ENCODE data around the gene SPATA3. TPM values are rescaled to one million over a fixed set of nuclear protein-coding genes. Genes with fewer than 3 reads are reported as not detected.

SPATA3 gene
- total RNA-seq, 1 donor from 2014 or later = not detected

DNA sequence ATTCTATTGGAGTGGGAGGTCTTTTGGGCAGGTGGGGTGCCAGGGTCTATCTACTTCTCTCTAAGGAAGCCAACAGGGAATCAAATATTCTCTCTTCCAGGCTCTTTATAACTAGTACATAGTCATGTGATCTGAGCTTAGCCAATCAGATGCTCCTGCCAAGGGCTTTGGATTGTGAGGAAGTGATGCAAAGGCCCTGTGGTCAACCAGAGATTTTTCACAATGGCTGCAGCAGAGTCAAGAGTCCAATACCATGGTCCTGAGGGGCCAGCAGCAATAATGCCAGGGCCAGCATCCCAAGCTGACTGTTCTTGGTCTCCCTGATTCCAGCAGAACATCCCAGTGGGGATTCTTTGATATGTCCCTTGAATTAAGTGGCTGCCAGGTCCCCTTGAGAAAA, 33.0 kb downstream of the SPATA3 start:
- Mint-ChIP-seq H3K4me1 (peaks cover 1% of the 10 kb centered on the region), H3K4me3 (no peak overlapping the region), H3K27me3 (peaks cover 15% of the 10 kb centered on the region), H3K27ac (no peak overlapping the region), H3K9me3 (no peaks in the 10 kb centered on the region), H3K36me3 (ENCODE audit: low read depth) (no peaks in the 10 kb centered on the region)
- intact Hi-C loops (cut with micrococcal nuclease) = no loop called here
- ATAC-seq (ENCODE audit: low read depth) (no peak), DNase-seq (no peak)
- ChIA-PET POLR2A (no interaction called here), CTCF (no interaction called here)
- TF ChIP-seq, protein P1, sequence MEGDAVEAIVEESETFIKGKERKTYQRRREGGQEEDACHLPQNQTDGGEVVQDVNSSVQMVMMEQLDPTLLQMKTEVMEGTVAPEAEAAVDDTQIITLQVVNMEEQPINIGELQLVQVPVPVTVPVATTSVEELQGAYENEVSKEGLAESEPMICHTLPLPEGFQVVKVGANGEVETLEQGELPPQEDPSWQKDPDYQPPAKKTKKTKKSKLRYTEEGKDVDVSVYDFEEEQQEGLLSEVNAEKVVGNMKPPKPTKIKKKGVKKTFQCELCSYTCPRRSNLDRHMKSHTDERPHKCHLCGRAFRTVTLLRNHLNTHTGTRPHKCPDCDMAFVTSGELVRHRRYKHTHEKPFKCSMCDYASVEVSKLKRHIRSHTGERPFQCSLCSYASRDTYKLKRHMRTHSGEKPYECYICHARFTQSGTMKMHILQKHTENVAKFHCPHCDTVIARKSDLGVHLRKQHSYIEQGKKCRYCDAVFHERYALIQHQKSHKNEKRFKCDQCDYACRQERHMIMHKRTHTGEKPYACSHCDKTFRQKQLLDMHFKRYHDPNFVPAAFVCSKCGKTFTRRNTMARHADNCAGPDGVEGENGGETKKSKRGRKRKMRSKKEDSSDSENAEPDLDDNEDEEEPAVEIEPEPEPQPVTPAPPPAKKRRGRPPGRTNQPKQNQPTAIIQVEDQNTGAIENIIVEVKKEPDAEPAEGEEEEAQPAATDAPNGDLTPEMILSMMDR (IDR thresholded peaks at IDR 0.05) = no peak

DNA sequence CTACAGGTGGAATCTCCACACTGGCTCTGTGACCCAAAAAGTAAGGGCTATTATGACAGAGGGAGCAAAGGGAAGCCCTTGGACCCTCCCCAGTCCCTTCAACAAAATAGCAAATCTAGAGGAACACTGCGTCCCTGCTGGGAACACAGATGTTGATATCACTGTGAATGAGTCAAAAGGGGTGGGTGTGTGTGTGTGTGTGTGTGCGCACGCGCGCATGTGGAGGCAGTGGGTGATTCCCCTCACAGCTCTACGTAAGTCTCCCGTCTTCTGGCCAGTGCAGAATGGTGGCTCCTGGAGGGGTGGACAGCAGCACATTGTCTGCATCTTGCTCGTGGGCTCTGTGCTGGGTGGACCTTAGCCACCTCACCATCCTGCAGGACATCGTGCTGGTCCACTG, 33.6 kb downstream of the SPATA3 start:
- peaks cover 15% of the 10 kb centered on the region for H3K27me3 Mint-ChIP-seq
- DNase-seq (no peak), ATAC-seq (ENCODE audit: low read depth) (no peak)
- no peak overlapping the region for H3K27ac Mint-ChIP-seq
- intact Hi-C loops (cut with micrococcal nuclease) = no loop called here
- ChIA-PET POLR2A (no interaction called here), CTCF (no interaction called here)
- TF ChIP-seq, protein P1 (IDR thresholded peaks at IDR 0.05) = no peak
- no peaks in the 10 kb centered on the region for H3K36me3 Mint-ChIP-seq (ENCODE audit: low read depth)
- no peaks in the 10 kb centered on the region for H3K9me3 Mint-ChIP-seq
- H3K4me3 Mint-ChIP-seq = no peak overlapping the region
- peaks cover 8% of the 10 kb centered on the region for H3K4me1 Mint-ChIP-seq

DNA sequence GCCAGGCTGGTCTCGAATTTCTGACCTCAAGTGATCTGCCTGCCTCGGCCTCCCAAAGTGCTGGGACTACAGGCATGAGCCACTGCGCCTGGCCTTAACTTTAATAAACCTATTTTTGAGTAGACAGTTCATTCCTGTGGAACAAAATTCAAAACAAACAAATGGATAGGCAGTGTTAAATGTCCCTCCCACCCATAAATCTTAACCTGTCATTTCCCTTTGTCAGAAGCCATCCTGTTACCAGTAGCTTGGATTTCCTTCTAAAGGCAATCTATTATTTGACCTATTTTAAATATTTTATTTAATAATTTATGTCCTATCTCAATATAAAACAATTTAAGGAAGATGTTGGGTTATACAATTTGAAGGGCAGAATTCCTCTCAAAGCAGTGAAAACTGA, 34.8 kb downstream of the SPATA3 start:
- Mint-ChIP-seq H3K27me3 (peaks cover 14% of the 10 kb centered on the region), H3K9me3 (no peaks in the 10 kb centered on the region), H3K4me1 (peaks cover 11% of the 10 kb centered on the region), H3K36me3 (ENCODE audit: low read depth) (no peaks in the 10 kb centered on the region), H3K4me3 (no peak overlapping the region), H3K27ac (no peak overlapping the region)
- intact Hi-C loops (cut with micrococcal nuclease) = no loop called here
- DNase-seq = no peak
- CTCF ChIA-PET = no interaction called here
- POLR2A ChIA-PET = no interaction called here
- ATAC-seq (ENCODE audit: low read depth) = no peak
- TF ChIP-seq, protein P1 (IDR thresholded peaks at IDR 0.05) = no peak

DNA sequence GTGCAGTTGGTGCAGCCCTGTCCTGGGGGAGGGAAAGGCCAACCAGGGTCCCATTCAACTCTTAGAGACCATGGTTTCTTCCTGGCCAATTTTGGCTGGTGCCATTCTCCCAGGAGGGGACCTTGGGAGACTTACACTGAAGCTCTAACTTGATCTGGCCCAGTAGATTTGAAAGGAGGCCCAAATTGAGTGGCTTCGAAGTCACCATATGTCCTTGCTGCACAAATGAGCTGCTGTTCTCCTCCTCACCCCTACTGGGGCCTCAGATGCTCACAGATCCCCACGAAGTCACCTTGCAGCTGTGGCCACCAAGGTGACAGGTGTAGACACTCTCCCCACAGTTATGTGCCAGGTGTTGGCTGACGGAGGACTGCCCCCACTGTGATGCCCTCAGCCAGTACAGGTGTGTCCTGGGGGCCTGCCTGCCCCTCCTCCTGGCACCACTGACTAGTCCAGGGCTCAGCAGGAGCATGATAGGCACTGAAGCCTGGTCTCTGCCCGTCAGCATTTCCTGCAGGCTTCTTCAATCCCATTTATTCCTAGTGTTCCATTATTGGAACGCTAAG, 36.7 kb downstream of the SPATA3 start:
- Mint-ChIP-seq H3K27ac (no peak overlapping the region), H3K36me3 (ENCODE audit: low read depth) (no peaks in the 10 kb centered on the region), H3K27me3 (peaks cover 27% of the 10 kb centered on the region), H3K4me1 (peaks cover 14% of the 10 kb centered on the region), H3K9me3 (no peaks in the 10 kb centered on the region), H3K4me3 (no peak overlapping the region)
- POLR2A ChIA-PET = no interaction called here
- ATAC-seq (ENCODE audit: low read depth) = no peak
- DNase-seq = no peak
- TF ChIP-seq, protein P1 (IDR thresholded peaks at IDR 0.05) = no peak
- CTCF ChIA-PET = no interaction called here
- intact Hi-C loops (cut with micrococcal nuclease) = no loop called here

DNA sequence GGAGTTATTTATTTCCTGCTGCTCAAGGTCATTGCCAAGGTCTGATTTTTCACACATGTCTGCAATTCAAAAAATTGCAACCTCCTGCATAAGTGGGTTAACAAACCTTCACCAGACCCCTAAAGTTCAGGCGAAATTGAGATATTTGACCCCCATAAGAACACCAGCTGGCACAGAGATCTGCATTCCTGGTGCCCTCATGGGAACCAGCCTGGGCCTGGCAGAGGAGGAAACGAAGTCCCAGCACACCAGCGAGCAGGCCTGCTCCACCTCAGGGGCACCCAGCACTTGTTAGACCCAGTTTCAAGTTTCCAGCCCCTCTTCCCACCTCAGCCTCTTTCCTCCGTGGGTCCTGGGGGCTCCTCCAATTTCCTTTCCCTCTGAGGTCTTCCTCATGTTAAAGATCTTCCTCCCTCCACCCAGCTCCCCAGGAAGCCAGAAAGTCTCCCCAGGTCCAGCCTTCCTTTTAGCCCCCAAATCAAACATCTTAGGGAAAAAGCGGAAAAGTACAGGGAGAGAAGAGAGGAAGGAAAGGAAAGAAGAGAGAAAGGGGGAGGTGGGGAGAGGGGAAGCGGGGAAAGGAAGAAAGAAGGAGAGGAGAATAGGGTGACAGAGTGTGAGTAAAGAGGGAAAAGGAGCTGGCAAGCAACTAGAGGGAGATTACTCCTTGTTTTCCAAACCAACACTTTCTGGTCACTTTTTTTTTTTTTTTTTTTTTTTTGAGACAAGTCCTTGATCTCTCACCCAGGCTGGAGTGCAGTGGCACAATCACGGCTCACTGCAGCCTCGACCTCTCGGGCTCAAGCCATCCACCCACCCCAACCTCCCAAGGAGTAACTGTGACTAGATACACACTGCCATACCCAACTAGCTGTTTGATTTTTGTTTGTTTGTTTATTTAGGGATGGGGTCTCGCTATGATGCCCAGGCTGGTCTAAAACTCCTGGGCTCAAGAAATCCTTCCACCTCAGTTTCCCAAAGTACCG, 37.5 kb downstream of the SPATA3 start:
- intact Hi-C loops (cut with micrococcal nuclease) = no loop called here
- H3K27me3 Mint-ChIP-seq = peaks cover 28% of the 10 kb centered on the region
- ATAC-seq (ENCODE audit: low read depth) = no peak
- ChIA-PET POLR2A (interaction anchor here (0.6 kb wide), 2 partner anchors 290 to 496 kb away, joined by 3 to 7 read pairs; no protein-coding TSS in a partner anchor), CTCF (no interaction called here)
- H3K4me1 Mint-ChIP-seq = peaks cover 14% of the 10 kb centered on the region
- no peak overlapping the region for H3K4me3 Mint-ChIP-seq
- no peak for DNase-seq
- no peaks in the 10 kb centered on the region for H3K9me3 Mint-ChIP-seq
- H3K36me3 Mint-ChIP-seq (ENCODE audit: low read depth) = no peaks in the 10 kb centered on the region
- TF ChIP-seq, protein P1 (IDR thresholded peaks at IDR 0.05) = no peak
- H3K27ac Mint-ChIP-seq = no peak overlapping the region

Measured in activated B cell treated with CpG ODN at 0.5 μM for 24 hours (primary cell).